H1 (cell line): ENCODE results near the gene IFITM10. TPM values are rescaled to one million over a fixed set of nuclear protein-coding genes. Genes with fewer than 3 reads are reported as not detected.

ENCODE experiments used
- KDM5A ChIP-seq: fragments of 200-600 bp; IDR thresholded peaks from 2 replicates; pipeline ENCODE4 v1.7.1; 2012; ENCODE audit warnings: mild to moderate bottlenecking, low read length, inconsistent platforms, mixed read lengths
- polyA plus RNA-seq, 7 experiments: library from polyadenylated mRNA; depleted of rRNA in 3 of 7; stranded (reverse) in 5 of 7; unstranded in 2 of 7; fragments of >200 nt in 5 of 7; fragments of 200-250 nt in 2 of 7; gene quantifications; 1 replicate in 5 of 7; 2 replicates in 1 of 7; 4 replicates in 1 of 7; pipeline versions ENCODE4 v1.2.1 to v1.2.3, GENCODE V29; 2011 to 2013; ENCODE audit warnings: missing spikeins in 2 of 7, mixed read lengths in 2 of 7
- total RNA-seq: library from RNA; stranded (reverse); fragmentation: NEBNext Ultra II Directional; extraction: Animal tissue kit (Norgen Biotek cat#: 25700); gene quantifications from 2 replicates; pipeline ENCODE4 v1.2.1, GENCODE V29; 2021
- TF ChIP-seq, protein P1 (sequence below): fragments of 300-600 bp; sonication (generic); IDR thresholded peaks from 2 replicates; pipeline ENCODE4 v1.7.1; 2012; ENCODE audit warnings: low read length, moderate library complexity, mild to moderate bottlenecking, inconsistent platforms; ENCODE audit not compliant: insufficient replicate concordance

IFITM10 gene
- total and polyA plus RNA-seq, 2 of the 8 experiments (the other 6 are each of a cell fraction or from before 2014, with no cell fraction given): 0.08 to 0.22 TPM

- TF ChIP-seq, protein P1, sequence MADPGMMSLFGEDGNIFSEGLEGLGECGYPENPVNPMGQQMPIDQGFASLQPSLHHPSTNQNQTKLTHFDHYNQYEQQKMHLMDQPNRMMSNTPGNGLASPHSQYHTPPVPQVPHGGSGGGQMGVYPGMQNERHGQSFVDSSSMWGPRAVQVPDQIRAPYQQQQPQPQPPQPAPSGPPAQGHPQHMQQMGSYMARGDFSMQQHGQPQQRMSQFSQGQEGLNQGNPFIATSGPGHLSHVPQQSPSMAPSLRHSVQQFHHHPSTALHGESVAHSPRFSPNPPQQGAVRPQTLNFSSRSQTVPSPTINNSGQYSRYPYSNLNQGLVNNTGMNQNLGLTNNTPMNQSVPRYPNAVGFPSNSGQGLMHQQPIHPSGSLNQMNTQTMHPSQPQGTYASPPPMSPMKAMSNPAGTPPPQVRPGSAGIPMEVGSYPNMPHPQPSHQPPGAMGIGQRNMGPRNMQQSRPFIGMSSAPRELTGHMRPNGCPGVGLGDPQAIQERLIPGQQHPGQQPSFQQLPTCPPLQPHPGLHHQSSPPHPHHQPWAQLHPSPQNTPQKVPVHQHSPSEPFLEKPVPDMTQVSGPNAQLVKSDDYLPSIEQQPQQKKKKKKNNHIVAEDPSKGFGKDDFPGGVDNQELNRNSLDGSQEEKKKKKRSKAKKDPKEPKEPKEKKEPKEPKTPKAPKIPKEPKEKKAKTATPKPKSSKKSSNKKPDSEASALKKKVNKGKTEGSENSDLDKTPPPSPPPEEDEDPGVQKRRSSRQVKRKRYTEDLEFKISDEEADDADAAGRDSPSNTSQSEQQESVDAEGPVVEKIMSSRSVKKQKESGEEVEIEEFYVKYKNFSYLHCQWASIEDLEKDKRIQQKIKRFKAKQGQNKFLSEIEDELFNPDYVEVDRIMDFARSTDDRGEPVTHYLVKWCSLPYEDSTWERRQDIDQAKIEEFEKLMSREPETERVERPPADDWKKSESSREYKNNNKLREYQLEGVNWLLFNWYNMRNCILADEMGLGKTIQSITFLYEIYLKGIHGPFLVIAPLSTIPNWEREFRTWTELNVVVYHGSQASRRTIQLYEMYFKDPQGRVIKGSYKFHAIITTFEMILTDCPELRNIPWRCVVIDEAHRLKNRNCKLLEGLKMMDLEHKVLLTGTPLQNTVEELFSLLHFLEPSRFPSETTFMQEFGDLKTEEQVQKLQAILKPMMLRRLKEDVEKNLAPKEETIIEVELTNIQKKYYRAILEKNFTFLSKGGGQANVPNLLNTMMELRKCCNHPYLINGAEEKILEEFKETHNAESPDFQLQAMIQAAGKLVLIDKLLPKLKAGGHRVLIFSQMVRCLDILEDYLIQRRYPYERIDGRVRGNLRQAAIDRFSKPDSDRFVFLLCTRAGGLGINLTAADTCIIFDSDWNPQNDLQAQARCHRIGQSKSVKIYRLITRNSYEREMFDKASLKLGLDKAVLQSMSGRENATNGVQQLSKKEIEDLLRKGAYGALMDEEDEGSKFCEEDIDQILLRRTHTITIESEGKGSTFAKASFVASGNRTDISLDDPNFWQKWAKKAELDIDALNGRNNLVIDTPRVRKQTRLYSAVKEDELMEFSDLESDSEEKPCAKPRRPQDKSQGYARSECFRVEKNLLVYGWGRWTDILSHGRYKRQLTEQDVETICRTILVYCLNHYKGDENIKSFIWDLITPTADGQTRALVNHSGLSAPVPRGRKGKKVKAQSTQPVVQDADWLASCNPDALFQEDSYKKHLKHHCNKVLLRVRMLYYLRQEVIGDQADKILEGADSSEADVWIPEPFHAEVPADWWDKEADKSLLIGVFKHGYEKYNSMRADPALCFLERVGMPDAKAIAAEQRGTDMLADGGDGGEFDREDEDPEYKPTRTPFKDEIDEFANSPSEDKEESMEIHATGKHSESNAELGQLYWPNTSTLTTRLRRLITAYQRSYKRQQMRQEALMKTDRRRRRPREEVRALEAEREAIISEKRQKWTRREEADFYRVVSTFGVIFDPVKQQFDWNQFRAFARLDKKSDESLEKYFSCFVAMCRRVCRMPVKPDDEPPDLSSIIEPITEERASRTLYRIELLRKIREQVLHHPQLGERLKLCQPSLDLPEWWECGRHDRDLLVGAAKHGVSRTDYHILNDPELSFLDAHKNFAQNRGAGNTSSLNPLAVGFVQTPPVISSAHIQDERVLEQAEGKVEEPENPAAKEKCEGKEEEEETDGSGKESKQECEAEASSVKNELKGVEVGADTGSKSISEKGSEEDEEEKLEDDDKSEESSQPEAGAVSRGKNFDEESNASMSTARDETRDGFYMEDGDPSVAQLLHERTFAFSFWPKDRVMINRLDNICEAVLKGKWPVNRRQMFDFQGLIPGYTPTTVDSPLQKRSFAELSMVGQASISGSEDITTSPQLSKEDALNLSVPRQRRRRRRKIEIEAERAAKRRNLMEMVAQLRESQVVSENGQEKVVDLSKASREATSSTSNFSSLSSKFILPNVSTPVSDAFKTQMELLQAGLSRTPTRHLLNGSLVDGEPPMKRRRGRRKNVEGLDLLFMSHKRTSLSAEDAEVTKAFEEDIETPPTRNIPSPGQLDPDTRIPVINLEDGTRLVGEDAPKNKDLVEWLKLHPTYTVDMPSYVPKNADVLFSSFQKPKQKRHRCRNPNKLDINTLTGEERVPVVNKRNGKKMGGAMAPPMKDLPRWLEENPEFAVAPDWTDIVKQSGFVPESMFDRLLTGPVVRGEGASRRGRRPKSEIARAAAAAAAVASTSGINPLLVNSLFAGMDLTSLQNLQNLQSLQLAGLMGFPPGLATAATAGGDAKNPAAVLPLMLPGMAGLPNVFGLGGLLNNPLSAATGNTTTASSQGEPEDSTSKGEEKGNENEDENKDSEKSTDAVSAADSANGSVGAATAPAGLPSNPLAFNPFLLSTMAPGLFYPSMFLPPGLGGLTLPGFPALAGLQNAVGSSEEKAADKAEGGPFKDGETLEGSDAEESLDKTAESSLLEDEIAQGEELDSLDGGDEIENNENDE: no peak
- TF ChIP-seq KDM5A: no peak
Measured at GRCh38 chr11:1797391-1798125, 47.2 kb upstream of the IFITM10 start (continued).
